ENCODE results near the gene RPS6KA4. TPM values are rescaled to one million over a fixed set of nuclear protein-coding genes. Genes with fewer than 3 reads are reported as not detected.

The RPS6KA4 gene
- polyA plus RNA-seq, 1 of the 3 experiments (the other 2 are of a cell fraction): 43.4 TPM

- peaks cover 31% of the 10 kb centered on the region for H3K79me2 ChIP-seq (ENCODE audit: insufficient read depth)
- H3K36me3 ChIP-seq (replicated peaks in 1 of 2; ENCODE audit: control insufficient read depth in 1 of 2, insufficient read depth in 2 of 2, low read length in 1 of 2): peaks cover 25 to 50% of the 10 kb centered on the region in 2 experiments
- H2AFZ ChIP-seq (ENCODE audit: low read depth): no peak overlapping the region
- CTCF ChIA-PET: no interaction called here
- H3K27ac ChIP-seq (ENCODE audit: low read depth in 2 of 2, low read length in 1 of 2): no peak overlapping the region
- peaks cover 21 to 22% of the 10 kb centered on the region in 2 experiments; a peak in 3 of 4 replicates for H3K4me1 ChIP-seq (ENCODE audit: control insufficient read depth in 1 of 2, insufficient read depth in 2 of 2, low read depth in 1 of 2, low read length in 1 of 2)
- H4K20me1 ChIP-seq (ENCODE audit: insufficient read depth): 0 out of 2 replicates have a peak, but pooled peaks cover 5% of the 10 kb centered on the region
- no peaks in the 10 kb centered on the region for H3K9me3 ChIP-seq
- H3K4me3 ChIP-seq (ENCODE audit: low read depth in 2 of 2, low read length in 1 of 2): no peak overlapping the region
- no peak overlapping the region for H3K4me2 ChIP-seq
- POLR2A ChIA-PET: no interaction called here
- no peaks in the 10 kb centered on the region for H3K27me3 ChIP-seq (ENCODE audit: insufficient read depth)
- no peak overlapping the region for H3K9ac ChIP-seq
- H3K9me2 ChIP-seq: no peaks in the 10 kb centered on the region
- peaks cover 3% of the 10 kb centered on the region for H3F3A ChIP-seq (replicated peaks; ENCODE audit: insufficient read depth)
- WGBS (ENCODE audit: low lambda C conversion rate): 97% methylated on average over 10 of the region's 10 CpGs
- DNase-seq: no peak
- TF ChIP-seq CHD2 (IDR thresholded peaks at IDR 0.05; ENCODE audit: low read length, partially characterized antibody) (no peak), TCF12 (IDR thresholded peaks at IDR 0.05) (no peak), ELF1 (IDR thresholded peaks at IDR 0.05) (no peak), FOXJ3 (CRISPR knock-in tag; IDR thresholded peaks at IDR 0.05) (no peak), GATA2 (CRISPR knock-in tag; IDR thresholded peaks at IDR 0.05) (no peak), RXRA (IDR thresholded peaks at IDR 0.05; ENCODE audit: borderline replicate concordance, low read depth) (no peak)
These were observed 3.4 kb downstream of the RPS6KA4 start for GRCh38 chr11:64362339-64362738.

DNA sequence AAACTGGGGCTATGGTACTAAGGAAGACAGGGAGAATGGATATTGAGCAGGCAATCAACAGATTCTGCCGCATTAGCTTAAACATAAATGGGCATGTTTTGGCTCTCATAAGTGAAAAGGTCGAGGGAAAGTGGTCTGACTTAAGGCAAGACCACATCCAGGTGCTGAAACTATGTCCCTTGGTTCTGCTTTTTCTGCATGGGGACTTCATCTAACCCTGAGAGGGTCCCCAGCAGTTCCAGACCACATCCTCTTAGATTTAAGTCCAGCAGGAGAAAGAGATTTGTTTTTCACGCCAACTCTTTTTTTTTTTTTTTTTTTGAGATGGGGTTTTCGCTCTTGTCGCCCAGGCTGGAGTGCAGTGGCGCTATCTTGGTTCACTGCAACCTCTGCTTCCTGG, 5.5 kb downstream of the RPS6KA4 start:
- H3K9me3 ChIP-seq: no peaks in the 10 kb centered on the region
- WGBS (ENCODE audit: low lambda C conversion rate): over 99% methylated on average over 6 of the region's 6 CpGs
- no peak overlapping the region for H3K4me2 ChIP-seq
- peaks cover 25 to 54% of the 10 kb centered on the region in 2 experiments for H3K36me3 ChIP-seq (replicated peaks in 1 of 2; ENCODE audit: control insufficient read depth in 1 of 2, insufficient read depth in 2 of 2, low read length in 1 of 2)
- no peak overlapping the region for H2AFZ ChIP-seq (ENCODE audit: low read depth)
- no peaks in the 10 kb centered on the region for H3K27me3 ChIP-seq (ENCODE audit: insufficient read depth)
- H3K4me3 ChIP-seq (ENCODE audit: low read depth in 2 of 2, low read length in 1 of 2): no peak overlapping the region
- H3F3A ChIP-seq (replicated peaks; ENCODE audit: insufficient read depth): peaks cover 3% of the 10 kb centered on the region
- POLR2A ChIA-PET: no interaction called here
- H3K9me2 ChIP-seq: no peaks in the 10 kb centered on the region
- no peak for DNase-seq
- no peak overlapping the region for H3K27ac ChIP-seq (ENCODE audit: low read depth in 2 of 2, low read length in 1 of 2)
- peaks cover 8 to 11% of the 10 kb centered on the region in 2 experiments; a peak in 2 of 4 replicates for H3K4me1 ChIP-seq (ENCODE audit: control insufficient read depth in 1 of 2, insufficient read depth in 2 of 2, low read depth in 1 of 2, low read length in 1 of 2)
- CTCF ChIA-PET: no interaction called here
- peaks cover 27% of the 10 kb centered on the region for H3K79me2 ChIP-seq (ENCODE audit: insufficient read depth)
- no peak overlapping the region for H3K9ac ChIP-seq
- 0 out of 2 replicates have a peak, but pooled peaks cover 5% of the 10 kb centered on the region for H4K20me1 ChIP-seq (ENCODE audit: insufficient read depth)
- TF ChIP-seq EZH2phosphoT487 (IDR thresholded peaks at IDR 0.05; ENCODE audit: borderline replicate concordance, low read depth): no peak
- TF ChIP-seq TEAD4 (IDR thresholded peaks at IDR 0.05; ENCODE audit: borderline replicate concordance, insufficient read depth): no peak
- no peak for TF ChIP-seq FOXM1 (IDR thresholded peaks at IDR 0.05; ENCODE audit: low read depth)
- no peak for TF ChIP-seq RCOR1 (IDR thresholded peaks at IDR 0.05; ENCODE audit: low read length)
- TF ChIP-seq, protein P1, sequence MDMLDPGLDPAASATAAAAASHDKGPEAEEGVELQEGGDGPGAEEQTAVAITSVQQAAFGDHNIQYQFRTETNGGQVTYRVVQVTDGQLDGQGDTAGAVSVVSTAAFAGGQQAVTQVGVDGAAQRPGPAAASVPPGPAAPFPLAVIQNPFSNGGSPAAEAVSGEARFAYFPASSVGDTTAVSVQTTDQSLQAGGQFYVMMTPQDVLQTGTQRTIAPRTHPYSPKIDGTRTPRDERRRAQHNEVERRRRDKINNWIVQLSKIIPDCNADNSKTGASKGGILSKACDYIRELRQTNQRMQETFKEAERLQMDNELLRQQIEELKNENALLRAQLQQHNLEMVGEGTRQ (IDR thresholded peaks at IDR 0.05; ENCODE audit: borderline replicate concordance, low read depth, low read length): no peak
- TF ChIP-seq JUND (IDR thresholded peaks at IDR 0.05): no peak
- TF ChIP-seq TCF12 (IDR thresholded peaks at IDR 0.05): no peak
- TF ChIP-seq GABPA (IDR thresholded peaks at IDR 0.05; ENCODE audit: low read depth): no peak
- no peak for TF ChIP-seq ELF1 (IDR thresholded peaks at IDR 0.05)
- TF ChIP-seq, protein P2, sequence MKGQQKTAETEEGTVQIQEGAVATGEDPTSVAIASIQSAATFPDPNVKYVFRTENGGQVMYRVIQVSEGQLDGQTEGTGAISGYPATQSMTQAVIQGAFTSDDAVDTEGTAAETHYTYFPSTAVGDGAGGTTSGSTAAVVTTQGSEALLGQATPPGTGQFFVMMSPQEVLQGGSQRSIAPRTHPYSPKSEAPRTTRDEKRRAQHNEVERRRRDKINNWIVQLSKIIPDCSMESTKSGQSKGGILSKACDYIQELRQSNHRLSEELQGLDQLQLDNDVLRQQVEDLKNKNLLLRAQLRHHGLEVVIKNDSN (IDR thresholded peaks at IDR 0.05; ENCODE audit: borderline replicate concordance, low read depth): no peak
- TF ChIP-seq, protein P3, sequence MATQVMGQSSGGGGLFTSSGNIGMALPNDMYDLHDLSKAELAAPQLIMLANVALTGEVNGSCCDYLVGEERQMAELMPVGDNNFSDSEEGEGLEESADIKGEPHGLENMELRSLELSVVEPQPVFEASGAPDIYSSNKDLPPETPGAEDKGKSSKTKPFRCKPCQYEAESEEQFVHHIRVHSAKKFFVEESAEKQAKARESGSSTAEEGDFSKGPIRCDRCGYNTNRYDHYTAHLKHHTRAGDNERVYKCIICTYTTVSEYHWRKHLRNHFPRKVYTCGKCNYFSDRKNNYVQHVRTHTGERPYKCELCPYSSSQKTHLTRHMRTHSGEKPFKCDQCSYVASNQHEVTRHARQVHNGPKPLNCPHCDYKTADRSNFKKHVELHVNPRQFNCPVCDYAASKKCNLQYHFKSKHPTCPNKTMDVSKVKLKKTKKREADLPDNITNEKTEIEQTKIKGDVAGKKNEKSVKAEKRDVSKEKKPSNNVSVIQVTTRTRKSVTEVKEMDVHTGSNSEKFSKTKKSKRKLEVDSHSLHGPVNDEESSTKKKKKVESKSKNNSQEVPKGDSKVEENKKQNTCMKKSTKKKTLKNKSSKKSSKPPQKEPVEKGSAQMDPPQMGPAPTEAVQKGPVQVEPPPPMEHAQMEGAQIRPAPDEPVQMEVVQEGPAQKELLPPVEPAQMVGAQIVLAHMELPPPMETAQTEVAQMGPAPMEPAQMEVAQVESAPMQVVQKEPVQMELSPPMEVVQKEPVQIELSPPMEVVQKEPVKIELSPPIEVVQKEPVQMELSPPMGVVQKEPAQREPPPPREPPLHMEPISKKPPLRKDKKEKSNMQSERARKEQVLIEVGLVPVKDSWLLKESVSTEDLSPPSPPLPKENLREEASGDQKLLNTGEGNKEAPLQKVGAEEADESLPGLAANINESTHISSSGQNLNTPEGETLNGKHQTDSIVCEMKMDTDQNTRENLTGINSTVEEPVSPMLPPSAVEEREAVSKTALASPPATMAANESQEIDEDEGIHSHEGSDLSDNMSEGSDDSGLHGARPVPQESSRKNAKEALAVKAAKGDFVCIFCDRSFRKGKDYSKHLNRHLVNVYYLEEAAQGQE (IDR thresholded peaks at IDR 0.05; ENCODE audit: low read depth, low read length): no peak
- TF ChIP-seq TAF1 (IDR thresholded peaks at IDR 0.05; ENCODE audit: borderline replicate concordance, low read depth, low read length): no peak
- no peak for TF ChIP-seq YY1 (IDR thresholded peaks at IDR 0.05; ENCODE audit: low read depth)
- no peak for TF ChIP-seq PBX3 (IDR thresholded peaks at IDR 0.05)
- TF ChIP-seq, protein P4, sequence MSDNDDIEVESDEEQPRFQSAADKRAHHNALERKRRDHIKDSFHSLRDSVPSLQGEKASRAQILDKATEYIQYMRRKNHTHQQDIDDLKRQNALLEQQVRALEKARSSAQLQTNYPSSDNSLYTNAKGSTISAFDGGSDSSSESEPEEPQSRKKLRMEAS (IDR thresholded peaks at IDR 0.05; ENCODE audit: low read depth): no peak
- no peak for TF ChIP-seq RXRA (IDR thresholded peaks at IDR 0.05; ENCODE audit: borderline replicate concordance, low read depth)
- TF ChIP-seq POLR2AphosphoS5 (IDR thresholded peaks at IDR 0.05; ENCODE audit: low read depth, low read length): no peak
- no peak for TF ChIP-seq NRF1 (IDR thresholded peaks at IDR 0.05; ENCODE audit: low read depth, low read length)
- TF ChIP-seq SMC3 (IDR thresholded peaks at IDR 0.05; ENCODE audit: low read depth, low read length): no peak

All from SK-N-SH (cell line).